GM19239 (cell line): ENCODE results near the gene BZW1.
A peak's percentile ranks its signal among the peaks of the same experiment; 100 is the strongest.
"Not testable (repeated sequence)": the region's sequence is repeated elsewhere in the genome, so short reads cannot be mapped to it uniquely, and the experiment has no call there.

Experiments
- DNase-seq: peaks from one replicate; pipeline ENCODE4 v3.0.0; 2011; ENCODE audit warnings: low spot score; ENCODE audit not compliant: insufficient read length
- FAIRE-seq: peaks from 2 replicates; lab custom pipeline; 2011; peaks lifted over from hg19 to GRCh38; lab: Jason Lieb, UNC

Gene BZW1

DNA sequence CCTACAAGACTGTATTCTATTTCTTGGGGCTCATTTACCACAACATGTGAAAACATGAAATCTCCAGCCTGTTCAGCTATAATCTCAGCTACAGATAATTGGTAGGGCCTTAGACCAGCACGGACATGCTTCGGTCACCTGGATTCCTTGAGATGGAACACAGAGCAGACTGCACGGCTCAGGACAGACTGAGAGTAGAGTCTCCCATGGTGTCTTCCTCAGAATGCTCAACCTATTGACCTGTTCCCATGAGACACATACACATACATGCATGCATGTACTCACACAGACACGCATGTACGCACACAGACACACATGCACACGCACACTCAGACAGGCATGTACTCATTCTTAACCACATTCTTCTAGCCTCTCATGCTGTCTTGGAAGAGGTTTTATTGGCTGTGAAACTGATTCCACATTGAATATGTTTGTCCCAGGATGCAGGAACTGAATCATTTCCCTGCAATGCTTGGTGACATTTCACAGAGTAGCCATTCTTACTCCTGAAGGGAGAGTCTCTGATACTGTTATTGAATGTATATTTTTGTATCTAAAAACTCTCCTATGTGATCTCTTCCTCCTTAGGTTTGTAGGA is 23.5 kb upstream of the BZW1 start:
- FAIRE-seq, result no peak
- DNase-seq, result no peak

GRCh38 chr2:200790185-200790584 is 21.5 kb upstream of the BZW1 start:
- DNase-seq, result no peak
- no peak for FAIRE-seq

GRCh38 chr2:200791905-200792304 is 19.8 kb upstream of the BZW1 start:
- FAIRE-seq (no peak), DNase-seq (no peak)

- FAIRE-seq (no peak), DNase-seq (no peak)
These were observed 17.6 kb upstream of the BZW1 start for GRCh38 chr2:200794143-200794542.

DNA sequence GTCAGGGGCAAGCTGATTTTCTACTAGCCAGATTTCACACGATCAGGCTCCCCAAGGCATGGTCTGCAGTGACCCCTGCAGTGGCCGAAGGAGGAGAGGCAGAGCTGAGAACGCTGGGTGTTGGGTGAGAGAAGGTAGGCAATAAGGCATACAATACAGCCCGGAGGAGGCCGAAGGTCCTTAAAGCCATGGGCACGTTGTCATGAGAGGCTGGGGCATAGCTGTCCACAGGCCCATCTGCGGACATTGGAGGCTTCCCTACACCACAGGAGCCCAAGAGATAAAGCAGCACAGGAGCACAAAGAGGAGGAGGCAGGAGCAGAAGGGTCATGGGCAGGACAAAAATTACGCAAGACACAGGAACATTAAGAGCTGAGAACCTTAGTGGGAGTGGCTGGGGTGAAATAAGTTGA is 16.7 kb upstream of the BZW1 start:
- DNase-seq (no peak), FAIRE-seq (no peak)

DNA sequence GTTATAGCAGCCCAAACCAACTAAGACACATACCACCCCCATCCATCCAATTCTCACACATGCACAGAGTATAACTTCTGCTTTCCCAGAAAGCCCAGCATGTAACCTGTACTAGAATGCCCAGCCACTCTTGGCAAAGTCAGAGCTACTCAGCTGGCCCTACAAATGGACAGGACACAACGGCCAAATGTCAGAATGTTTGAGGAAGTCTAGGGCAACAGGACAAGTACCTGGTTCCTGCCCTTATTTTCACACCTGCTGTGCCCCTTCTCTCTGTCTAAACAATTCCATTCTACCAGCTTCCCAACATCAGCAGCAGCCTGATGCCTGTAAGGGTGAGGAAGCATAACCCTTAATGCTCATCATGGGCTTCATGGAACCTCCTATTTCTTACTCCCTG is 15.1 kb upstream of the BZW1 start:
- DNase-seq, result no peak
- no peak for FAIRE-seq

DNA sequence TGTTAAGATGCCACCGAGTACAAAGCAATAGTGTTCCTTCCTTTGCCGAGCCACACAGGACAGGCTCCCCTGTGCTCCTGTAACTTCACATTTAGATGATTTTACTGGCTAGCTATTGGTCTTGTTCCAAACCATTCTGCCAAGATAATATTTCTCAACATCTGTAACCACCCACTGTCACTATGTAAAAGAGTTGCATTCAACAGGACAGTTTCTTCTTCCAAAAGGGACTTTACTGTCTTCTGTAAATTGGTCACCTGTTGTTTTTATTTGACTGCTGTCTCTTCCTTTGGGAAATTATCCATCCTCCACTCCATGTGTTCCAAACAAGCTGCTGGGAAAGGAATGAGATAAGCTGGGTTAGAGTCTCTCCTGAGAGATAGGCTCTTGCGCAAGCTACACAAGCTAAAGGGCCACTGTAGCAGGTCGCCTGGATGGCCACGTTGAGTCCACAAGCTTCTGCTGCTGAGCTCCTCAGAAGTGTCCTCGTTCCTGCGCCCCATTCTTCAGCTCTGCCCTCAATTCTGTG is 14.4 kb upstream of the BZW1 start:
- DNase-seq, result no peak
- no peak for FAIRE-seq

- FAIRE-seq (no peak), DNase-seq (no peak)
These were observed 13.2 kb upstream of the BZW1 start for GRCh38 chr2:200798514-200798913.

DNA sequence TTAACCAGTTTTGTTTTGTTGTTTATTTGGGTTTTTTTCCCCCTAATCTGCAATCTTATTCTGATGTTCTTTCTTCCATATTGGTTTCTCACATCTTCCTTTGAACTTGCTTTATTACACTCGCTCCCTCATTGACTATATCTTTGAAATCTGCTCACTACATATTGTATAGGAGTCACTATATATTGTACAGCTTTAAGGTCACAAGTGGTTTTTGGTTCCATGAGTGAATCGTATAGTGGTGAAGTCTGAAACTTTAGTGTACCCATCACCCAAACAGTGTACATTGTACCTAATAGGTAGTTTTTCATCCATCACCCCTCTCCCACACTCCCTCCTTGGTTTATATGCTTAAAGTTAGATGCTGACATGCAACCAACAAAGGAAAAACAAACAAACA is 11.3 kb upstream of the BZW1 start:
- FAIRE-seq (no peak), DNase-seq (no peak)

GRCh38 chr2:200801431-200801830 is 10.3 kb upstream of the BZW1 start:
- FAIRE-seq, result not testable (repeated sequence)

DNA sequence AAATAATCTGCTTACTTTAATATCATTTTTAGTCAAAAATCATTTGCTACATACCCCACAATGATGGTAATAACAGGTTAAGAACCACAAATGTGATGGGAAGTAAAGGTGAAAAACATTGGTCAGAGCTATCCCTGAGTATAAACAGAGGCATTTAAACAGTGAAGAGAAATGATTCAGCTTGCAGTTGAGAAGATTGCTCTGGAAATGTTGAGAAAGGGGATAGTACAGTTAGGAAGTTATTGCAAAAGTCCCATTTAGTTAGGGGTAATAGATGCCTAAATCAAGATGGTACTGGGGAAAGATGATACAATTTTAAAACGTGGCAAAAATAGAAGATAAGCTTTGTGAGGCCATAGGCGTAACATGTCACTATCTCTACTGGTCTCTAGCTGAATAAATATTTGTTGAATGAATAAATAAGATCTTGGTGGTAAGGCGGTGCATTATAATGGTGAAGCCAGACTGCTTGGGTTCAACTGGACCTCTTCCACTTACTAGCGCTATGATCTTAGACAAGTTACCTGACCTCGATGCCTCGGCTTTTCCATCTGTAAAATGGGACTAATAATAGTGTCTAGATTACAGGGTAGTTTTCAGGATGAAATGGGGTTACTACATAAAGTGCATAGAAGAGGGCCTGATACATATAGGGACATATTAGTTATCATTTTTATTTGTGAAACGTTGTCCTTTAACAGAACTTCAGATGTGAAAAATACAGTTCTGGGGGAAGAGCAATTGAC is 2.0 kb upstream of the BZW1 start:
- no peak for DNase-seq
- no peak for FAIRE-seq

More at GRCh38 chr2:200801431-200801830, 10.3 kb upstream of the BZW1 start:
- DNase-seq, result not testable (repeated sequence)

DNA sequence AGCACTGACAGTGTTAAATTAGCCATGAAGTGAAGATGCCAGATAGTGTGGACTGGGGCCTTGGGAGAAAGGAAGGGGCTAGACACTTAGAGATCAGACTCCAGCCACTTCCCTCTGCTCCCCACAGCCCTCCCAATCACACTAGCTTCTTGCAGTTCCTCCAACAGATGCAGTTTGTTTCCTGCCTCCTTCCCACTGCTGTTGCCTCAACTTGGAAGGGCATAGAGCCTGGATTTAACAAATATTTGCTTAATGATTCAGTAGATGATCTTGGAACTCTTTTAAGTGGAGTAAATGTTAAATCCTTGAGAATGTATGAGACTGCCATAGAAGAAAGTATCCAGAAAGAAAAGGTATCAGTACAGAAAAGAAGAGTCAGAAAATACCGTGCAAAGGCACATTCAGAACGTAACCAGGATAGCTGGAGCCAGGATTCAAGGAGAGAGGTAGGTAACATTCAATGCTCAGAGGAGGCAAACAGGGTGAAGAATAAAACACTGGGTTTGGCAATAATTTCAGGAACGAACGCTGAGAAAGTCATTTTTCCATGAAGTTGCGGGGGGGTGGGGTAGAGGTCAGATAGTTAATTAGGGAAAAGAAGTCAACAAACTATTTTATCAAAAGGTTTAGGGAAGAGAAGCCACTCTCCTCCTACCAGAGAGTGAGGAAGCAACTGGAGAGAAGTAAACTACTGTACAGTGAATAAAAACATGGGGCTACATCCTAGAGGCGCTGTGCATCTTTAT is 1.3 kb upstream of the BZW1 start:
- DNase-seq, result no peak
- FAIRE-seq, result no peak

GRCh38 chr2:200810998-200811332 is 745 bp upstream of the BZW1 start:
- DNase-seq (no peak), FAIRE-seq (no peak)

DNA sequence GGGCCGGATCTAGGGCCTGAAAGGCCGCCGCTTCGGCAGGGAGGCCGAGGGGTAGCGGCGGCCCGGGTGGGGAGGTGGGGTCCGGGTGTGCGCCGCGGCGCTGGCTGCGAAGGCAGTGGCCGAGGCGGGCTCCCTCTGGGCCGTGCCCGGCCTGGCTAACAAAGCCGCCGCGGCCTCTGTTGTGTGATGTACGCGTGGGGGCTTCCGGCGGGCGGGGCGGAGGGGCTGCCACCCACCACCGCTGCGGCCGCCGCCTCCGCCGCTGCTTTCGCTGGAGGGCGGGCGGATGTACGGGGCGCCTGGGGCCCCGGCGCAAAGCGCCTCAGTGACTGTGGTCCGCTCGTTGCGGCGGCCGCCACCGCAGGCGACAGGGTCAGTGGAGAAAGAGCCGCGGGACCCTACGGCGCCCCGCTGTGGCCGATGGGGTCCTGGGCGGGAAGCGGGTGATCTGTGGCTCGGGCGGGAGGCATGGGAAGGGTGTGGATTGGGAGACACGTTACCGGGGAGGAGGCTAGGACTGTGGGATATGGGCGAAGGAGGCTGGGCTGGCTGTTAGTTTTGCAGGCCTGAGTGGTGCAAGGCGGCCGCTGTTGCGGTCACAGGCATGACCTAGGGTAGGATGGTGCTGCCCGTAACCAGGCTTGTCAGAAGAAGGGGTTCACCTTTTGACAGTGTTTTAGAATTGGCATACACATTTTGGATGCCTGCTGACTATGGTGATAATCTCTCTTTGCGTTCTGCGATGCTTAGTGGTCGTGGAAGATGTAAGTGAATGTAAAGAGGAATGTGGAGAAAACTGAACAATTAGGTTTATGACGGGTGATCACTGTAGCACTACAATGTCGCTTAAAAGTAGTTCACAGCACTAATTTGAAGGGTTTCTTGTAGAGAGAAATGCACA is 662 bp downstream of the BZW1 start:
- DNase-seq, result peak; percentile 19
- FAIRE-seq, result peak; percentile 49

DNA sequence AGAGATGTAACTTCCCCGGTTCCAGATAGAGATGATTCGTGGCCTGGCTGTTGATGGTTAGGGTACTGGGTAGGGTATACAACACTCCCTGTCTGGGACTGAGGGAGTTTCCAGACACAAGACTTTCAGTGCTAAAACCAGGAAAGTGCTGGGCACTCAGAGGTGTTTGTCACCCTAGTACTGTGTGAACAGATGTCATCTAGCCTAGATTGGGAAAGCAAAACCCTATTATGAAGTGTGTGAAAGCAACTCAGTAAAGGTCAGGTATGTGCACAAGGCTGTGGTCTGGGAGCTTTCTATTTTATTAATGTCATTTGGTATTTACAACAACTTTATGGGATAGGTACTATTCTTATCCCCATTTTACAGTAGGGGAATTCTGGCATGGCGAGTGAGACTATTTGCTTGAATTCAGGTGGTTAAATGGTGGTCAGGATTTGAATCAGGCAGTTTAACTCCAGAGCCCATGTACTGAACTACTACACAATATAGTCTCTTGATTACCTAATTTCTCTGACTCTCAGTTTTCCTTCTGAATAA is 2.6 kb downstream of the BZW1 start:
- FAIRE-seq (no peak), DNase-seq (no peak)

- DNase-seq (no peak), FAIRE-seq (no peak)
These were observed 3.2 kb downstream of the BZW1 start for GRCh38 chr2:200814917-200815316.

- FAIRE-seq, DNase-seq: not testable (repeated sequence)
These were observed 7.0 kb downstream of the BZW1 start for GRCh38 chr2:200818732-200819131.

DNA sequence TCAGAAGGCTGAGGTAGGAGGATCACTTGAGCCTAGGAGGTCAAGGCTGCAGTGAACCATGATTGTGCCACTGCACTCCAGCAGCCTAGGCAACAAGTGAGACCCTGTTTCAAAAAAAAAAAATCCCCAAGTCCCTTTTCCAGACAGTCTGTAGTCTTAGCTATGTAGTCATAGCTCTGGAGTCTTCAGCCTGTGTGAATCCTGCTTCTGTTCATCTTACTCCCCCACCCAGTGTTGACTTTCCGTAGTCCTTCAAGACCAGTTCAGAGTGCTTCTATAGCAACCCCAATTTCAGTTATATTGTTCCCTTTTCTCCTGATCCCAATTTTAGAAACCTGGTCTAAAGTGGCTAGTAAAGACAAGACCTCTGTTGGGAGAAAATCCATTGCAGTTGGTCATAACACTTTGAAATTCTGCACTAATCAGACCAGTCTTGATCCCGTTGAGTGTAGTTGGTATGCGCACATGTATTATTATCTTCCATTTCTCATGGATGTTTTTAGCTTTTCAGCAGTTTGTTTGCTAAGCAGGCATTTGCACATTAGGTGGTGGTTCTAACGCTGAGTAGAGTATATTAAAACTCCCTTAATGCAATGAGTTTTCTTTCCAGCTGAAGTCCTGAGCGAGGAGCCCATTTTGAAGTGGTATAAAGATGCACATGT is 9.0 kb downstream of the BZW1 start:
- FAIRE-seq (no peak), DNase-seq (no peak)

DNA sequence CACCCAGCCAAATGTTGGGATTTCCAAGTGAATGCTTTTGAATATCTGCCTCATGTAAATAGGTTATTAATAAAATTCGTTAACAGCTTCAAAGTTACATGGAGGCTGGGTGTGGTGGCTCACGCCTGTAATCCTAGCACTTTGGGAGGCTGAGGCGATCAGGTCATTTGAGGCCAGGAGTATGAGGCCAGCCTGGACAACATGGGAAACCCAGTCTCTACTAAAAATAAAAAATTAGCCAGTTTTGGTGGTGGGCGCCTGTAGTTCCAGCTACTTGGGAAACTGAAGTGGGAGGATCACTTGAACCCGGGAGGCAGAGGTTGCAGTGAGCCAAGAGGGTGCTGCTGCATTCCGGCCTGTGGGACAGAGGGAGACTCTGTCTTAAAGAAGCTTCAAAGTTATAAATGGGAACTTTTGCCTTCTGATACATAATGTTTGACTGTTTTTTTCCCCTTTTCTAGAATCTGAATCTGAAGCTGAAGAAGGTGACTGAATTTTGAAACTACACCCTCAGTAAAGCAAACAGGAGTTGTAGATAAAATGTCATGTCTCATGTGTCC is 10.1 kb downstream of the BZW1 start:
- no peak for FAIRE-seq
- no peak for DNase-seq
